Stimulated activated CD4-positive, alpha-beta T cell treated with anti-CD3 and anti-CD28 coated beads, Interleukin-4, amount 100 ng/mL, for 1 hour (primary cell): Measurements from ENCODE around the gene GRN.
"Not testable (repeated sequence)": the region's sequence is repeated elsewhere in the genome, so short reads cannot be mapped to it uniquely, and the experiment has no call there.

ENCODE experiments used
- DNase-seq: peaks from one replicate; pipeline ENCODE4 v3.0.0-alpha.2; 2020

The GRN gene

DNA sequence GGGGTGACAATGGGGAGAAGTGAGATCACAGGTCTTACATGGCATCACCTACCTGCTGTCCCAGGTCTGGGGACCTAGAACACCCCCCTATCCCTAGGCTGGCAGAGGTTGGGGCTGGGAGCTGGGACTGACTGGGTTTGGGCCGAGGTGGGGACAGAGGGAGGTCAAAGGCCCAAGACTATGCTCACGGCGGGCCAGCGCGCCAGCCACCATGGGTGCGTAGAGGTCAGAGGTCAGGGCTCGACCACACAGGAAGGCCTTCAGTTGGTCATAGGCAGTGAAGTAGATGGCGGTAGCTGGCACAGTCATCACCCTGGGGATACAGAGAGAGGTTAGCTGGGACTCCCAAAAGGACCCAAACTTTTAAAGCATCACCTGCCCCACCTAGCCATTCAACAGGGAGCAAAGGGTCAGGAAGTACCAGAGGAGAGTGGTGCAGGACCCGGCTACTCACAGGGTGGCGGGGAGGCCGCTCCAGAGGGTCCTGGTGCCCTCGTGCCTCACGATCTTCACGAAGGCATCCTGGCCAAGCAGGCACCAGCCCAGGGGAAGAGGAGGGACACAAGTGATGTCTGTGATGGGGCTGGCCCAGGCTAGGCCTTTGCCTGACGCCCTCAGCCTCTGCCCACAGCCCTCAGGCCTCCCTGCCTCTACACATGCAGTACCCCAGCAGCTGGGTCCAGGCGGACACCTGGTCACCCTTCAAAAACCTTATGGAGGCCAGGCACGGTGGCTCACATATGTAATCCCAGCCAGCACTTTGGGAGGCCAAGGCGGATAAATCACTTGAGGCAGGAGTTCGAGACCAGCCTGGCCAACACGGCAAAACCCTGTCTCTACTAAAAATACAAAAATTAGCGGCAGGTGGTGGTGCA is 23.6 kb upstream of the GRN start:
- no peak for DNase-seq

DNA sequence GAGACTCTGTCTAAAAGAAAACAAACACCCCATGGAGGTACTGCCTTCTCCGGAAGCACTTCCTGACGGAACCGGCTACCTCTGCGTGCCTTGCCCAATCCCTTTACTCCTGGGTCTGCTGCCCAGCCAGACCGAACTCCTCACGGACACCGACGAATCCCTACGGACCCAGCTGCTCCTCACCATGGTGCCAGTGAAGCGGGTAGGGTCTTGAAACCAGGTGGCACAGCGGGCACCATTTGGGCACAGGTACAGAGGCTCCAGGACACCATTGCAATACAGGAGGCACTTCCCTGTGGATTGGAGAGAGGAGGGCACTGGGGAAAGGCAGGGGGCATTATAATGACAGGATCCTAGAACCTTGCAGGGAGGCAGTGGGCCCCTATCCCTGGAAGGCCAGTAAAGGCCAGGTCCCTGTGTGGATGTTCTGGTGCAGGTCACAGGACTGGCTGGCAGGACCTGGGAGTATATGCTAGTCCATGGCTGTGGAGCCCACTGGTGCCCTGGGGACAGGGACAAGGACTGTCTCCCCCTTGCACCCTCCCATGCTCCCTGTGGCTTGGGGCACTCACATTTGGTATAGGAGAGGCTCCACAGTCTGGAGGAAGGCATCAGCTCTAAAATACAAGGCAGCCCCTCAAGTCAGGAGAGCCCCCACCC is 22.7 kb upstream of the GRN start:
- DNase-seq, result no peak

- no peak for DNase-seq
Measured at GRCh38 chr17:44323359-44324091, 21.6 kb upstream of the GRN start.

GRCh38 chr17:44324092-44324570 is 21.0 kb upstream of the GRN start:
- no peak for DNase-seq

DNA sequence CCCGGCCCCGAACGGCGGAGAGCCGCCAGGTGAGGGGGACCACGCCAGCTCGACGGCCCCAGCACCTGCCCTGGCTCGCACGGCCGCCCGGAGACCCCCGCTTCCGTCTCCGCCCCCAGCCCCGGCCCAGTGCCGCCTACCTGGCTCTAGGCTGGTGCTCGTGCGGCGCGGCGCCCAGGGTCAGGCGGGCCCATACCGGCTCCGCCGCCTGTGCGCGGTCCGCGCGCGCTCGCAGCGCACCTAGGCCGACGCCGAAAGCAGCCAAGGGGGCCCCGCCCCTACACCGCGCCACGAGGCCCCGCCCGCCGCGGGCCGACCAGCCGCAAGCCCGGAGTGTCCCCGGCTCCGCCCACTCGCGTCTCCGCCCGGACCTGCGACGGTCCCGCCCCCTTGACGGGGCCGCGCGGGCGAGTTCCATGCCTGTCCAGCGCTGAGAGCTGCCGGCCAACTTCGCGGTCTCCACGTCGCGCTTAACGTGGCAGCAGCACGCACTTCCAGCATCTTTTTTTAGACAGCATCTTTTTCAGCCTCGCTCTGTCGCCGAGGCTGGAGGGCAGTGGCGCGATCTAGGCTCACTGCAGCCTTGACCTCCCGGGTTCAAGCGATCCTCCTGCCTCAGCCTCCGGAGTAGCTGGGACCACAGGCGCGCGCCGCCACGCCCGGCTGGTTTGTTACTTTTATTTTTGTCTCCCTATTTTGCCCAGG is 20.4 kb upstream of the GRN start, which contains the start of gene SLC25A39:
TSS of gene SLC25A39 (minus strand) at position 253 of the 705 bp plus-strand sequence. CDS start 1,261 bp downstream, outside the sequence.
- DNase-seq, result peak; percentile 95

DNA sequence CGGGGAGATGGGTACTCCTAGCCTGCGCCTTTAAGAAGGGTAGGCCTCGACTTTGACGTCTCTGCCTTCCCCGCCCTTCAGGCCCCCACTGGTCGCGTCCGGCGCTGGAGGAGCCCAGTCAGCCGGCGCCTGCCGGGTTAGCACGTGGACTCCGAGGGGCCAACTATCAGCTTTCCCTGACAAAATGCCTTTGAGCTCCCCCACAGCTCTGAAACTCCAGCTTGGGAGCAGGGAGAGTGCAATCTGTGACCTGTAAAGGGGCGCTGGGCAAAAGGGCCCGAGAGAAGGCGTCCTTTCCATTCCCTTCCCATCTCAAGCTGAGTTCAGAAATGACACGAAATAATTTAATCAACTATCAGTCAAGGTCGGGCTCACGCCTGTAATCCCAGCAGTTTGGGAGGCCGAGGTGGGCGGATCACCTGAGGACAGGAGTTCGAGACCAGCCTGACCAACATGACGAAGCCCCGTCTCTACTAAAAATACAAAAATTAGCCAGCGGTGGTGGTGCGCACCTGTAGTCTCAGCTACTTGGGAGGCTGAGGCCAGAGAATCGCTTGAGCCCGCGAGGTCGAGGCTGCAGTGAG is 18.1 kb upstream of the GRN start:
- peak; percentile 91 for DNase-seq

DNA sequence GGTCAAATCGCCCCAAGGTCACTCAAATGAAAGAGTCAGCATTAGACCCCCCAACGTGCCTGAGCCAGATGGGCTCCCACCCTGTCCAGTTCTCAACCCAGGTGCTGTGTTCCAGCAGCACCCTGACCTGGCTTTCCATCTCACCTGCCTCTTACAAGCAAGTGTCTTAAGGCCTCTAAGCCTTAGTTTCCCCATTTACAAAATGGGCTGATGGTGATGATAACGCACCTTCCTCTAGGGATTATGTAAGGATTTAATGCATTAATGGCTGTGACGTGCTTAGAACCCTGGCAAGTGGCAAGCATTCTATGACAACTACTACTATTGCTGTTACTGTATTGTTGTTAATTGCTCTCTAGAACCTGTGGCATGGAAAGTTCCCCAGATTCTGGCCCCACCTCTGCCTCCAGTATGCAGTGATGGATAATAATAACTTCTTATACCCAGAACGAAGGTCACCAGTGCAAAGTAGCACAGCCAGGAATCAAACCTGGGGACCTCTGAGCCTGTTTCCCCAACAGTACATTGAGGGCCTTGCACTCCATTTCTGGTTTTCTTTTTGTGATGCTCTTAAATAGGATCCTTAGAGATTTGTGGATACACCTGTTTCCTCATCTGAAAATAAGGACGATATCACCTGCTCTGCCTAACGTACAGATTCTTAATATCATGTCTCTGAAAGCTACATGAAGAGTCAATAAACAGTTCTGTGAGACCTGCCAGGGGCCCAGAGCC is 17.2 kb upstream of the GRN start:
- DNase-seq, result no peak

DNA sequence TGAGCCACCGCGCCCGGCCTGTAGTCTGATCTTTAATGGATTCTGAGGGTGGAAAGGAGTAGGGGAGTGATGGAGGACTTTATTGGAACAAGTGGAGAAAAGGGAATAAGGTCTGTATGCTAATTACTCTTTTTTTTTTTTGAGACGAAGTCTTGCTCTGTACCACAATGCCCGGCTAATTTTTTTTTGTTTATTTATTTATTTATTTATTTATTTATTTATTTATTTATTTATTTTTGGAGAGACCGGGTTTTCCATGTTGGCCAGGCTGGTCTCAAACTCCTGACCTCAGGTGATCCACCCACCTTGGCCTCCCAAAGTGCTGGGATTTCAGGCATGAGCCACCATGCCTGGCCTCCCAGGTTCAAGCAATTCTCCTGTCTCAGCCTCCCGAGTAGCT is 15.6 kb upstream of the GRN start:
- DNase-seq, result not testable (repeated sequence)

DNA sequence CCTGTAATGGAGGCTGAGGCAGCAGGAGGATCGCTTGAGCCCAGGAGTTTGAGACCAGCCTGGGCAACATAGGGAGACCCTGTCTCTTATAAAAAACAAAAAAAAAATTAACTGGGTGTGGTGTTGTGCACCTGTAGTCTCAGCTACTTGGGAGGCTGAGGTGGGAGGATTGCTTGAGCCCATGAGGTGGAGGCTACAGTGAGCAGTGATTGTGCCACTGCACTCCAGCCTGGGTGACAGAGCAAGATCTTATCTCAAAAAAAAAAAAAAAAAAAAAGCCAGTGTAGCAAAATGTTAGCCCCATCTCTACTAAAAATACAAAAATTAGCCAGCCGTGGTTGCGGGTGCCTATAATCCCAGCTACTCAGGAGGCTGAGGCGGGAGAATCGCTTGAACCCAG is 14.8 kb upstream of the GRN start:
- DNase-seq, result not testable (repeated sequence)

DNA sequence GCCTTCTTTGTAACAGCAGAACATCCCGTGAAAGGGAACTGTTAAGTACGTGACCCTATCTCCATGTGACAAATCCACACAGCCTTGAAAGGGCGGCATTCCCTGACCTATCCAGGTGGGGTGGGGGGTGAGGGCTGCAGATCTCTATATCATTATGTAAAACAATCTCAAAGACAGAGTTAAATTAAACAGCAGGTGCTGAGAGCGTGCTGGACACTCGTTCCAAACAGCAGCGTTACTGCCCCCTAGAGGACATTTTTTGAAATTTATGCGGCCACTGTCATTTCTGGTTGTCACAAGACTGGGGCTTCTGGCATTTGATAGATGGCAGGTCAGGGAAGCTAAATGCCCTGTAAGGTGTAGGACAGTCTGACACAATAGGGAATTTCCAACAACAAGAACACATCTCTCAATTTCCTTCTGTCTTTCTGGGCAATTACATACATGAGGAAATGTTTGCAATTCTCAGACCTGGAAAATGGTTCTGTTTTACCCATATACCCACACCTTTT is 13.8 kb upstream of the GRN start:
- peak; percentile 52 for DNase-seq

- DNase-seq, result no peak
Measured at GRCh38 chr17:44333371-44333770, 11.7 kb upstream of the GRN start.

DNA sequence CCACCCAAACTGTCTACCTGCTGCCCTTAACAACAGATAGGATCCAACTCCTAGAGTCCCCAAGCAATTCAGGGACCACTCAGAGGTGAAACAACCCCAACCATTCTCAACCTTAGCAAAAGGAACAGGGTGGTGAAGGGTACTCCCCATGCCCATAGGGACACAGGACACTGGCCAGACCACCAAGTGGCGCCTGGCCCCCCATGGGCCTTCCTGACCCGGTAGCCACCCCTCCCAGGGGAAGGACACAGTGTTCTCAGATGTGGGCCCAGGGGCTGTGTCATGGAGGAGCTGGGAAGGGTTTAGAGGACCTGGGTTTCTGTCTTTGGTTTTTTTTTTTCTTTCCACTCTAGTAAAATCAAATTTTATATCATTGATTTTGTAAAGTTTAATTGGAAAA is 10.8 kb upstream of the GRN start:
- no peak for DNase-seq

GRCh38 chr17:44334727-44335126 is 10.4 kb upstream of the GRN start:
- DNase-seq, result no peak

GRCh38 chr17:44335564-44335963 is 9.5 kb upstream of the GRN start:
- no peak for DNase-seq

DNA sequence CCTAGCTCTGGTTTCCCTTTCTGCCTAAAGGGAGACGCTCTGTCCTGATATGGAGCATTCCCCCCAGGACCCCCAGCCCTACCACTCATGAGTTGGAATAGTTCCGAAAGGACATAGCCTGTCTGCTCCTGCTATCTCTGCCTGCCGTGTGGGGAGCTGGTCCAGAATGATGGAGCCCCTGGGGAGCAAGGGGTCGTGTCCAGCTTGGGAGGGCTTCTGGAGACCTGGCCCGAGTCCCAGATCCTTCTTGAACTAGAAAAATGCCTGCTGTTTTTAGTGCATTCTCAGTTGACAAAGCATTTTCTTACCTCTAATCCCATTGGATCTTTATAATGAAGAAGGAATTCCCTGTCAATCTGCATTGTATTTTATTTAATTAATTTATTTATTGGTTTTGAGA is 9.1 kb upstream of the GRN start:
- DNase-seq, result no peak

GRCh38 chr17:44338702-44339101 is 6.4 kb upstream of the GRN start:
- no peak for DNase-seq

DNA sequence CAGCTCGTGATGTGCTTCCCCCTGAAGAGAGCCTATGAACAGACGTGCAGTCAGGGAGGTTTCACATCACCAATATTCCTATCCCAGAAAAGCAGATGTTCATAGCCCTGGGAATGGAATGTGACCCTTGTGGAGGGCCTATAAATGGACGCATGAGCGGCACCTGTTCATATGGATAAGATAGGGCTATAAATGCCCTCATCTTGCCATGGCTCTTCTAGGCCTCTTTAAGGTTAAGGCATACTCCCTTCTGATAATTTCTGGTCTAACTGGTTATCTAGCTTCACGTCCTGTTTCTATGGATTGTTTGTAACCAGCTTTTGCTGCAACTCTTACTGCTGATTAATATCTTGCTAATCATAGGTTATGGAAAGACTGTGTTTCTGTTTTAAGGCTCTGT is 4.5 kb upstream of the GRN start:
- not testable (repeated sequence) for DNase-seq

- DNase-seq, result no peak
Measured at GRCh38 chr17:44343510-44344209, 1.4 kb upstream of the GRN start.

GRCh38 chr17:44345454-44346026 is 438 bp downstream of the GRN start:
- DNase-seq, result peak; percentile 27
